HFFc6 (cell line): Measurements from ENCODE around the gene SH3BP5. TPM values are rescaled to one million over a fixed set of nuclear protein-coding genes. Genes with fewer than 3 reads are reported as not detected.
A peak's percentile ranks its signal among the peaks of the same experiment; 100 is the strongest.

Experiments
- DNase-seq: peaks from one replicate; pipeline ENCODE4 v3.0.0-alpha.2; 2018
- H3K27ac Mint-ChIP-seq: 2 replicates; pipeline ENCODE4 v1.8.0; 2020; ENCODE audit warnings: mild to moderate bottlenecking, mixed read lengths
- H3K27me3 Mint-ChIP-seq: 2 replicates; pipeline ENCODE4 v1.8.0; 2021; ENCODE audit warnings: mild to moderate bottlenecking, moderate library complexity, mixed read lengths; ENCODE audit not compliant: insufficient read depth
- H3K36me3 Mint-ChIP-seq: 2 replicates; pipeline ENCODE4 v1.8.0; 2021; ENCODE audit warnings: low read depth, mixed read lengths
- H3K4me1 Mint-ChIP-seq: 2 replicates; pipeline ENCODE4 v1.8.0; 2020; ENCODE audit warnings: low read depth, mixed read lengths
- H3K4me3 Mint-ChIP-seq: 2 replicates; pipeline ENCODE4 v1.8.0; 2020; ENCODE audit warnings: mild to moderate bottlenecking, moderate library complexity, mixed read lengths
- H3K9me3 Mint-ChIP-seq: 2 replicates; pipeline ENCODE4 v1.8.0; 2020; ENCODE audit warnings: mild to moderate bottlenecking, mixed read lengths
- total RNA-seq, 6 experiments: library from RNA; stranded (reverse); fragmentation: NEBNext Ultra II Directional; extraction: Animal tissue kit (Norgen Biotek cat#: 25700); gene quantifications; 2 replicates in 1 of 6; 3 replicates in 5 of 6; pipeline ENCODE4 v1.2.3, GENCODE V29; 2021
- TF ChIP-seq, protein P1 (sequence below): fragments of 200-600 bp; sonication (generic); IDR thresholded peaks from 2 replicates; pipeline ENCODE4 v1.5.0; 2021; ENCODE audit warnings: antibody characterized with exemption, mild to moderate bottlenecking

Gene SH3BP5
- total RNA-seq, 6 experiments from 2014 or later = 10.8 to 14.2 (median 11.9) TPM

GRCh38 chr3:15319575-15319974 is 12.8 kb downstream of the SH3BP5 start:
- peak; percentile 56 for DNase-seq
- Mint-ChIP-seq H3K36me3 (no peaks in the 10 kb centered on the region), H3K27me3 (no peaks in the 10 kb centered on the region; the same call in 1 of the 2 replicates), H3K4me3 (peak overlapping the region; percentile 49), H3K27ac (peak overlapping the region; percentile 36), H3K9me3 (no peaks in the 10 kb centered on the region), H3K4me1 (peaks cover 60% of the 10 kb centered on the region)
- TF ChIP-seq, protein P1, sequence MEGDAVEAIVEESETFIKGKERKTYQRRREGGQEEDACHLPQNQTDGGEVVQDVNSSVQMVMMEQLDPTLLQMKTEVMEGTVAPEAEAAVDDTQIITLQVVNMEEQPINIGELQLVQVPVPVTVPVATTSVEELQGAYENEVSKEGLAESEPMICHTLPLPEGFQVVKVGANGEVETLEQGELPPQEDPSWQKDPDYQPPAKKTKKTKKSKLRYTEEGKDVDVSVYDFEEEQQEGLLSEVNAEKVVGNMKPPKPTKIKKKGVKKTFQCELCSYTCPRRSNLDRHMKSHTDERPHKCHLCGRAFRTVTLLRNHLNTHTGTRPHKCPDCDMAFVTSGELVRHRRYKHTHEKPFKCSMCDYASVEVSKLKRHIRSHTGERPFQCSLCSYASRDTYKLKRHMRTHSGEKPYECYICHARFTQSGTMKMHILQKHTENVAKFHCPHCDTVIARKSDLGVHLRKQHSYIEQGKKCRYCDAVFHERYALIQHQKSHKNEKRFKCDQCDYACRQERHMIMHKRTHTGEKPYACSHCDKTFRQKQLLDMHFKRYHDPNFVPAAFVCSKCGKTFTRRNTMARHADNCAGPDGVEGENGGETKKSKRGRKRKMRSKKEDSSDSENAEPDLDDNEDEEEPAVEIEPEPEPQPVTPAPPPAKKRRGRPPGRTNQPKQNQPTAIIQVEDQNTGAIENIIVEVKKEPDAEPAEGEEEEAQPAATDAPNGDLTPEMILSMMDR = no peak

- TF ChIP-seq, protein P1 = no peak
- Mint-ChIP-seq H3K27ac (0 out of 2 replicates have a peak overlapping the region, but pooled peaks have one; percentile 36), H3K4me1 (peaks cover 60% of the 10 kb centered on the region), H3K36me3 (no peaks in the 10 kb centered on the region), H3K9me3 (no peaks in the 10 kb centered on the region), H3K4me3 (peak overlapping the region; percentile 49; the same call in 1 of the 2 replicates), H3K27me3 (no peaks in the 10 kb centered on the region; the same call in 1 of the 2 replicates)
- DNase-seq = no peak
Observed at GRCh38 chr3:15319136-15319535, 13.2 kb downstream of the SH3BP5 start.

DNA sequence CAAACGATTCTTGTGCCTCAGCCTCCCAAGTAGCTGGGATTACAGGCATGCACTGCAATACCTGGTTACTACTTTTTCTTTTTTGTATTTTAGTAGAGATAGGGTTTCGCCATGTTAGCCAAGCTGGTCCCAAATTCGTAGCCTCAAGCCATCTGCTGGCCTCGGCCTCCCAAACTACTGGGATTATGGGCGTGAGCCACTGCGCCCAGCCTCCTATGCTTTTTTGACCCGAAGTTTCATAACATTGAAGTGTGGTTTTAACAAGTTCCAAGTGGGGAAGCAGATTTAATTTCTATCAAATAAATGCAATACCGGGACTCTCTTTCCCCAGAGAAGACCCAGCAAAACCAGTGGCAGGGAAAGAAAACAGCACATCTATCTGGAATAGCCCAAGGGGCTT is 13.7 kb downstream of the SH3BP5 start:
- H3K4me1 Mint-ChIP-seq = peaks cover 59% of the 10 kb centered on the region
- no peak for DNase-seq
- no peaks in the 10 kb centered on the region; the same call in 1 of the 2 replicates for H3K27me3 Mint-ChIP-seq
- H3K36me3 Mint-ChIP-seq = no peaks in the 10 kb centered on the region
- H3K9me3 Mint-ChIP-seq = no peaks in the 10 kb centered on the region
- no peak overlapping the region for H3K27ac Mint-ChIP-seq
- TF ChIP-seq, protein P1 = no peak
- H3K4me3 Mint-ChIP-seq = no peak overlapping the region

DNA sequence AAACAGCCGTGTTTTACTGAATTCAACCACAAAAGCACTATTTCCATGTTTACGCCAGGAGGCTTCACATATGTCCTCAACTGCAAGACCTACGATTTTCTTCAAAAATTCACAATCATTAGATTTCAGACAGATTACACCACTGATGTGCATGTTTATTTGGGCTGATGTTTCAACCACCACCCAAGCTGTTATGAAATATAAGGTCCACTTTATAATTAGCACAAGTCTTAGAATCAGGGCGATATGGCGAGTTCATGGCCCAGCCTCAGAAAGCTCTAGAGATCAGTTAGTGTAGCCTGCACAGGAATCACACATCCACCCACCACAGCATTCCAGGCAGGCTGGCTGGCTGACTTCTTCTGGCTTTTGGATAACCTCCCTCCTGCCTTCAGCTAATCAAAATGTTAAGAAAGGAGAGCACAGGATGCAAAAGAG is 15.4 kb downstream of the SH3BP5 start:
- TF ChIP-seq, protein P1 = no peak
- Mint-ChIP-seq H3K27me3 (no peaks in the 10 kb centered on the region; the same call in 1 of the 2 replicates), H3K36me3 (no peaks in the 10 kb centered on the region), H3K4me3 (peak overlapping the region; percentile 6), H3K9me3 (no peaks in the 10 kb centered on the region), H3K4me1 (peaks cover 59% of the 10 kb centered on the region), H3K27ac (peak overlapping the region; percentile 62)
- DNase-seq = peak; percentile 34

GRCh38 chr3:15315003-15315402 is 17.4 kb downstream of the SH3BP5 start:
- H3K9me3 Mint-ChIP-seq = no peaks in the 10 kb centered on the region
- no peak overlapping the region for H3K4me3 Mint-ChIP-seq
- DNase-seq = peak; percentile 20
- H3K4me1 Mint-ChIP-seq = peaks cover 60% of the 10 kb centered on the region
- no peak overlapping the region for H3K27ac Mint-ChIP-seq
- TF ChIP-seq, protein P1 = no peak
- H3K27me3 Mint-ChIP-seq = no peaks in the 10 kb centered on the region
- H3K36me3 Mint-ChIP-seq = no peaks in the 10 kb centered on the region

GRCh38 chr3:15314276-15314675 is 18.1 kb downstream of the SH3BP5 start:
- Mint-ChIP-seq H3K9me3 (no peaks in the 10 kb centered on the region), H3K36me3 (no peaks in the 10 kb centered on the region), H3K27me3 (no peaks in the 10 kb centered on the region), H3K27ac (no peak overlapping the region), H3K4me1 (peaks cover 59% of the 10 kb centered on the region), H3K4me3 (no peak overlapping the region)
- TF ChIP-seq, protein P1 = no peak
- DNase-seq = no peak
